Retinal pigment epithelial cell (primary cell): ENCODE data around the gene PRKG2.
"Not testable (repeated sequence)": the region's sequence is repeated elsewhere in the genome, so short reads cannot be mapped to it uniquely, and the experiment has no call there.

Experiments used
- DNase-seq: peaks from one replicate; pipeline ENCODE4 v3.0.0-alpha.2; 2010; ENCODE audit warnings: low read depth
- H3K4me3 ChIP-seq: 2 replicates; pipeline ENCODE4 v1.5.1; 2011; ENCODE audit warnings: mild to moderate bottlenecking, low read length, control low read depth, moderate library complexity
- TF ChIP-seq, protein P1 (sequence below): conservative IDR thresholded peaks from 2 replicates; pipeline ENCODE4 v1.5.1; 2011; ENCODE audit warnings: low read depth, low read length, control low read depth, inconsistent platforms

PRKG2 gene

GRCh38 chr4:81173213-81173612, 41.8 kb downstream of the PRKG2 start:
- H3K4me3 ChIP-seq, result no peak overlapping the region
- no peak for DNase-seq
- TF ChIP-seq, protein P1, sequence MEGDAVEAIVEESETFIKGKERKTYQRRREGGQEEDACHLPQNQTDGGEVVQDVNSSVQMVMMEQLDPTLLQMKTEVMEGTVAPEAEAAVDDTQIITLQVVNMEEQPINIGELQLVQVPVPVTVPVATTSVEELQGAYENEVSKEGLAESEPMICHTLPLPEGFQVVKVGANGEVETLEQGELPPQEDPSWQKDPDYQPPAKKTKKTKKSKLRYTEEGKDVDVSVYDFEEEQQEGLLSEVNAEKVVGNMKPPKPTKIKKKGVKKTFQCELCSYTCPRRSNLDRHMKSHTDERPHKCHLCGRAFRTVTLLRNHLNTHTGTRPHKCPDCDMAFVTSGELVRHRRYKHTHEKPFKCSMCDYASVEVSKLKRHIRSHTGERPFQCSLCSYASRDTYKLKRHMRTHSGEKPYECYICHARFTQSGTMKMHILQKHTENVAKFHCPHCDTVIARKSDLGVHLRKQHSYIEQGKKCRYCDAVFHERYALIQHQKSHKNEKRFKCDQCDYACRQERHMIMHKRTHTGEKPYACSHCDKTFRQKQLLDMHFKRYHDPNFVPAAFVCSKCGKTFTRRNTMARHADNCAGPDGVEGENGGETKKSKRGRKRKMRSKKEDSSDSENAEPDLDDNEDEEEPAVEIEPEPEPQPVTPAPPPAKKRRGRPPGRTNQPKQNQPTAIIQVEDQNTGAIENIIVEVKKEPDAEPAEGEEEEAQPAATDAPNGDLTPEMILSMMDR, result no peak

DNA sequence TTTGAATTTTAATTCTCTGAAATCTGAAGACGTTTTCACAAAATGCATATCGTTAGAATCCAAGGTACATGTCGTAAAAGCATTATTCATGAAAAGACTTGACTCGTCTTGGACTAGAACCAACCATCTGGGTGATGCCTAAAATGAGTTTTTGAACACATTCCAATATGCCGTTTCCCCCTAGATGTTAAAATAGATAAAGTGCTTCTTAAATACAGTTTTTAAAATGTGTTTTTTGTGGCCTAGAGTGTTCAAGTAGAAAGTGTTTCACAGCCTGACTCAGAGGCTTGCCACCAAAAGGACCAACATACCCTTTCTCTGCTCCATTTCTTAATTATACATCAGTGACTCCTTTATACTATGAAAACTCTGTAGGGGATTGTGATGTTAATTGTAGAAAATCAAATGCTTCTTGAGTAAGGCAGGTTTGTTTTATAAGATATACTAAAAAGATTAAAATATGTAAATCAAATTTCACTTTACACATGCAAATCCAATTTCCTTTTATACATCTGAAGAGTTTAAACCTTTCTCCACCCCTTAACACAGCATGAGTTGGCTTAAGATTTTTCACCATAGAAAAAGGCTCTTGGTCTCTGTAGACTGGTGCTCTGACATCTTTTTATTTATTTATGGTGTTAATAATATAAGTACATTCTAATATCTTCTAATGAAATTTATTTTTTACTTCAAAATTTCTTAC, 48.4 kb downstream of the PRKG2 start:
- TF ChIP-seq, protein P1, result no peak

GRCh38 chr4:81165861-81166430, 49.1 kb downstream of the PRKG2 start:
- TF ChIP-seq, protein P1, result no peak
- no peak for DNase-seq

More for the DNA sequence above, 48.4 kb downstream of the PRKG2 start:
- H3K4me3 ChIP-seq, result no peak overlapping the region
- DNase-seq, result no peak

GRCh38 chr4:81164623-81165416, 50.2 kb downstream of the PRKG2 start:
- DNase-seq, result no peak
- TF ChIP-seq, protein P1, result no peak
- no peak overlapping the region for H3K4me3 ChIP-seq

More at GRCh38 chr4:81165861-81166430, 49.1 kb downstream of the PRKG2 start:
- no peak overlapping the region for H3K4me3 ChIP-seq

DNA sequence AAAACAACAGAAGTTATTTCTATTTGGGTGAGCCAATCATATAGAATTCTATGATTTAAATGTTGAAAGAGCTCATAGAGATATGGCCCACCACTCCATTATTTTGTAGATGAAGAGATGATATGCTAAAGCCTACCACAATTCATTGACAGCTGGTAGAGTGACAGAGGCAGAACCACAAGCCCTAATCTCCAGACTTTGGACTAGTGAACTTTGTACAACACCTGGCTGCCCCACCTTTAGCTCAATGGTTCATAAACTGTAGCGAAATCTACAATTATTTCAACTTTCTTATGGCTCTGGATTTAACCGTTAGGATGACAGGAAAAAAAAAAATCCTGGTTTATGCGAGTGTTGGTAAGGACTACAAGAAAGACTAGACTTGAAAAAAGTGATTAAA, 50.9 kb downstream of the PRKG2 start:
- no peak for DNase-seq
- H3K4me3 ChIP-seq, result no peak overlapping the region
- TF ChIP-seq, protein P1, result no peak

GRCh38 chr4:81162752-81163458, 52.1 kb downstream of the PRKG2 start:
- no peak for DNase-seq
- TF ChIP-seq, protein P1, result no peak
- no peak overlapping the region for H3K4me3 ChIP-seq

DNA sequence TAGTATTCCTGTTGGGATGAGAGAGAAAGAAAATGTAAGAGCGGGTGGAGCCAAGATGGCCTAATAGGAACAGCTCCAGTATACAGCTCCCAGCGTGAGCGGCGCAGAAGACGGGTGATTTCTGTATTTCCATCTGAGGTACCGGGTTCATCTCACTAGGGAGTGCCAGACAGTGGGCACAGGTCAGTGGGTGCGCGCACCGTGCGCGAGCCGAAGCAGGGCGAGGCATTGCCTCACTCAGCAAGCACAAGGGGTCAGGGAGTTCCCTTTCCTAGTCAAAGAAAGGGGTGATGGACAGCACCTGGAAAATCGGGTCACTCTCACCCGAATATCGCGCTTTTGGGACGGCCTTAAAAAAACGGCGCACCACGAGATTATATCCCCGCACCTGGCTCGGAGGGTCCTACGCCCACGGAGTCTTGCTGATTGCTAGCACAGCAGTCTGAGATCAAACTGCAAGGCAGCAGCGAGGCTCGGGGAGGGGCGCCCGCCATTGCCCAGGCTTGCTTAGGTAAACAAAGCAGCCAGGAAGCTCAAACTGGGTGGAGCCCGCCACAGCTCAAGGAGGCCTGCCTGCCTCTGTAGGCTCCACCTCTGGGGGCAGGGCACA, 61.2 kb downstream of the PRKG2 start:
- peak overlapping the region; percentile 36 for H3K4me3 ChIP-seq
- not testable (repeated sequence) for DNase-seq
